GM19328 (cell line): ENCODE data around the gene ODC1.
A peak's percentile ranks its signal among the peaks of the same experiment; 100 is the strongest.

Experiments
- ATAC-seq: cut with Tn5 transposase; IDR thresholded peaks from one replicate; pipeline ENCODE4 v1.9.1; 2021; ENCODE audit warnings: mild to moderate bottlenecking, moderate library complexity; ENCODE audit not compliant: unreplicated experiment

The ODC1 gene

GRCh38 chr2:10419553-10420257 is 28.4 kb downstream of the ODC1 start:
- ATAC-seq = no peak

GRCh38 chr2:10417551-10418335 is 30.4 kb downstream of the ODC1 start:
- ATAC-seq = no peak

GRCh38 chr2:10415640-10416039 is 32.5 kb downstream of the ODC1 start:
- no peak for ATAC-seq

GRCh38 chr2:10415048-10415447 is 33.1 kb downstream of the ODC1 start:
- no peak for ATAC-seq

- no peak for ATAC-seq
Observed at GRCh38 chr2:10414591-10414990, 33.5 kb downstream of the ODC1 start.

- ATAC-seq = no peak
Observed at GRCh38 chr2:10413991-10414451, 34.1 kb downstream of the ODC1 start.

GRCh38 chr2:10413503-10413902 is 34.6 kb downstream of the ODC1 start:
- no peak for ATAC-seq

- no peak for ATAC-seq
Observed at GRCh38 chr2:10412380-10412779, 35.7 kb downstream of the ODC1 start.

- no peak for ATAC-seq
Observed at GRCh38 chr2:10411557-10411956, 36.6 kb downstream of the ODC1 start.

GRCh38 chr2:10410823-10411437 is 37.2 kb downstream of the ODC1 start:
- no peak for ATAC-seq

GRCh38 chr2:10410001-10410822 is 37.9 kb downstream of the ODC1 start:
- peak; percentile 52 for ATAC-seq

- peak; percentile 41 for ATAC-seq
Observed at GRCh38 chr2:10408649-10409579, 39.2 kb downstream of the ODC1 start.

GRCh38 chr2:10407841-10408648 is 40.1 kb downstream of the ODC1 start:
- no peak for ATAC-seq

GRCh38 chr2:10407432-10407831 is 40.7 kb downstream of the ODC1 start:
- ATAC-seq = no peak

GRCh38 chr2:10406491-10407188 is 41.5 kb downstream of the ODC1 start:
- no peak for ATAC-seq

- no peak for ATAC-seq
Observed at GRCh38 chr2:10406016-10406415, 42.1 kb downstream of the ODC1 start.

- ATAC-seq = no peak
Observed at GRCh38 chr2:10405448-10405847, 42.7 kb downstream of the ODC1 start.

GRCh38 chr2:10404324-10405143 is 43.6 kb downstream of the ODC1 start:
- ATAC-seq = no peak
